Activated CD4-positive, alpha-beta T cell treated with anti-CD3 and anti-CD28 coated beads, Interleukin-2, amount 10 ng/mL, durations not matched to agents 24 days and 14 days (primary cell): ENCODE measurements around the gene NVL. TPM values are rescaled to one million over a fixed set of nuclear protein-coding genes. Genes with fewer than 3 reads are reported as not detected.
"Not testable (repeated sequence)": the region's sequence is repeated elsewhere in the genome, so short reads cannot be mapped to it uniquely, and the experiment has no call there.

Source experiments
- DNase-seq: peaks from one replicate; pipeline ENCODE4 v3.0.0; 2022
- H3K27ac Mint-ChIP-seq: one replicate; pipeline ENCODE4 v1.8.0; 2022; ENCODE audit warnings: mild to moderate bottlenecking, mixed read lengths
- H3K27me3 Mint-ChIP-seq: one replicate; pipeline ENCODE4 v1.8.0; 2022; ENCODE audit warnings: mixed read lengths
- H3K36me3 Mint-ChIP-seq: one replicate; pipeline ENCODE4 v1.8.0; 2022; ENCODE audit warnings: low read depth, mild to moderate bottlenecking, mixed read lengths
- H3K4me1 Mint-ChIP-seq: one replicate; pipeline ENCODE4 v1.8.0; 2021; ENCODE audit warnings: mixed read lengths
- H3K4me3 Mint-ChIP-seq: one replicate; pipeline ENCODE4 v1.8.0; 2022; ENCODE audit warnings: mild to moderate bottlenecking, moderate library complexity, mixed read lengths
- H3K9me3 Mint-ChIP-seq: one replicate; pipeline ENCODE4 v1.8.0; 2021; ENCODE audit warnings: mixed read lengths
- intact Hi-C: fragments of 100-400 bp; cut with micrococcal nuclease; formaldehyde crosslinking; loops from one replicate; pipeline ENCODE4 v1.15.1; 2023
- total RNA-seq: library from RNA; stranded (reverse); gene quantifications from 2 replicates; pipeline ENCODE4 v1.2.3, GENCODE V29; 2022

Gene NVL
- total RNA-seq, 1 donor from 2014 or later: 52.4 TPM

- Mint-ChIP-seq H3K4me3 (no peak overlapping the region), H3K27me3 (no peaks in the 10 kb centered on the region), H3K9me3 (no peaks in the 10 kb centered on the region), H3K27ac (no peak overlapping the region), H3K4me1 (no peaks in the 10 kb centered on the region), H3K36me3 (peaks cover 11% of the 10 kb centered on the region)
- intact Hi-C loops: no loop called here
- no peak for DNase-seq
Measured at GRCh38 chr1:224223819-224224714, 105.9 kb downstream of the NVL start.

- H3K4me3 Mint-ChIP-seq: no peak overlapping the region
- no peak overlapping the region for H3K27ac Mint-ChIP-seq
- H3K9me3 Mint-ChIP-seq: no peaks in the 10 kb centered on the region
- no peaks in the 10 kb centered on the region for H3K27me3 Mint-ChIP-seq
- no peaks in the 10 kb centered on the region for H3K36me3 Mint-ChIP-seq
- intact Hi-C loops: no loop called here
- DNase-seq: no peak
- peaks cover 3% of the 10 kb centered on the region for H3K4me1 Mint-ChIP-seq
Measured at GRCh38 chr1:224219612-224220059, 110.3 kb downstream of the NVL start.

- Mint-ChIP-seq H3K27ac (no peak overlapping the region), H3K4me1 (peaks cover 3% of the 10 kb centered on the region), H3K36me3 (no peaks in the 10 kb centered on the region), H3K27me3 (no peaks in the 10 kb centered on the region), H3K9me3 (no peaks in the 10 kb centered on the region), H3K4me3 (no peak overlapping the region)
- DNase-seq: no peak
- intact Hi-C loops: no loop called here
Measured at GRCh38 chr1:224219011-224219611, 110.9 kb downstream of the NVL start.

- Mint-ChIP-seq H3K4me1 (peaks cover 3% of the 10 kb centered on the region), H3K36me3 (no peaks in the 10 kb centered on the region), H3K9me3 (no peaks in the 10 kb centered on the region), H3K27me3 (no peaks in the 10 kb centered on the region), H3K4me3 (no peak overlapping the region), H3K27ac (no peak overlapping the region)
- DNase-seq: no peak
- intact Hi-C loops: no loop called here
Measured at GRCh38 chr1:224217655-224218623, 112.0 kb downstream of the NVL start.

- DNase-seq: no peak
- Mint-ChIP-seq H3K36me3 (no peaks in the 10 kb centered on the region), H3K4me3 (no peak overlapping the region), H3K27me3 (no peaks in the 10 kb centered on the region), H3K4me1 (peaks cover 3% of the 10 kb centered on the region), H3K9me3 (no peaks in the 10 kb centered on the region), H3K27ac (no peak overlapping the region)
- intact Hi-C loops: no loop called here
Measured at GRCh38 chr1:224216382-224216781, 113.6 kb downstream of the NVL start.

- H3K36me3 Mint-ChIP-seq: no peaks in the 10 kb centered on the region
- DNase-seq: no peak
- intact Hi-C loops: no loop called here
- no peaks in the 10 kb centered on the region for H3K27me3 Mint-ChIP-seq
- H3K27ac Mint-ChIP-seq: no peak overlapping the region
- no peaks in the 10 kb centered on the region for H3K9me3 Mint-ChIP-seq
- H3K4me3 Mint-ChIP-seq: no peak overlapping the region
- peaks cover 3% of the 10 kb centered on the region for H3K4me1 Mint-ChIP-seq
Measured at GRCh38 chr1:224213438-224214119, 116.4 kb downstream of the NVL start.

- no peaks in the 10 kb centered on the region for H3K9me3 Mint-ChIP-seq
- intact Hi-C loops: no loop called here
Measured at GRCh38 chr1:224212618-224213061, 117.3 kb downstream of the NVL start.

GRCh38 chr1:224211206-224211962 is 118.6 kb downstream of the NVL start:
- H3K27ac Mint-ChIP-seq: no peak overlapping the region
- intact Hi-C loops: no loop called here
- no peaks in the 10 kb centered on the region for H3K9me3 Mint-ChIP-seq
- H3K4me1 Mint-ChIP-seq: no peaks in the 10 kb centered on the region
- no peaks in the 10 kb centered on the region for H3K36me3 Mint-ChIP-seq
- DNase-seq: no peak
- no peak overlapping the region for H3K4me3 Mint-ChIP-seq
- no peaks in the 10 kb centered on the region for H3K27me3 Mint-ChIP-seq

More at GRCh38 chr1:224212618-224213061, 117.3 kb downstream of the NVL start:
- Mint-ChIP-seq H3K4me3 (no peak overlapping the region), H3K4me1 (no peaks in the 10 kb centered on the region), H3K27me3 (no peaks in the 10 kb centered on the region), H3K27ac (no peak overlapping the region), H3K36me3 (no peaks in the 10 kb centered on the region)
- no peak for DNase-seq

- not testable (repeated sequence) for H3K27me3 Mint-ChIP-seq
- peak overlapping the region; percentile 85 for H3K27ac Mint-ChIP-seq
Measured at GRCh38 chr1:224205931-224206538, 123.9 kb downstream of the NVL start.

GRCh38 chr1:224205438-224205840 is 124.5 kb downstream of the NVL start:
- Mint-ChIP-seq H3K4me3 (peak overlapping the region; percentile 56), H3K27ac (peak overlapping the region; percentile 85), H3K27me3 (no peaks in the 10 kb centered on the region), H3K9me3 (no peaks in the 10 kb centered on the region), H3K36me3 (peaks cover 4% of the 10 kb centered on the region), H3K4me1 (peaks cover 13% of the 10 kb centered on the region)
- intact Hi-C loops: loop anchor here (1.0 kb wide), 1 partner anchor 17 kb away; no protein-coding TSS in a partner anchor
- no peak for DNase-seq

More at GRCh38 chr1:224205931-224206538, 123.9 kb downstream of the NVL start:
- not testable (repeated sequence) for H3K36me3 Mint-ChIP-seq, H3K9me3 Mint-ChIP-seq, DNase-seq, H3K4me3 Mint-ChIP-seq
- H3K4me1 Mint-ChIP-seq: peaks cover 13% of the 10 kb centered on the region
- intact Hi-C loops: loop anchor here (1.0 kb wide), 1 partner anchor 18 kb away; no protein-coding TSS in a partner anchor

- Mint-ChIP-seq H3K27me3 (no peaks in the 10 kb centered on the region), H3K27ac (no peak overlapping the region), H3K9me3 (no peaks in the 10 kb centered on the region), H3K36me3 (peaks cover 4% of the 10 kb centered on the region), H3K4me1 (peaks cover 13% of the 10 kb centered on the region), H3K4me3 (peak overlapping the region; percentile 5)
- intact Hi-C loops: loop anchor here (5.0 kb wide), 1 partner anchor 36 kb away; no protein-coding TSS in a partner anchor
- DNase-seq: no peak
Measured at GRCh38 chr1:224203243-224204016, 126.5 kb downstream of the NVL start.
